ENCODE results near the gene CRYBG1. TPM values are rescaled to one million over a fixed set of nuclear protein-coding genes. Genes with fewer than 3 reads are reported as not detected.
A peak's percentile ranks its signal among the peaks of the same experiment; 100 is the strongest.

Gene CRYBG1
- total RNA-seq, 1 experiment from 2014 or later = 5.1 TPM

DNA sequence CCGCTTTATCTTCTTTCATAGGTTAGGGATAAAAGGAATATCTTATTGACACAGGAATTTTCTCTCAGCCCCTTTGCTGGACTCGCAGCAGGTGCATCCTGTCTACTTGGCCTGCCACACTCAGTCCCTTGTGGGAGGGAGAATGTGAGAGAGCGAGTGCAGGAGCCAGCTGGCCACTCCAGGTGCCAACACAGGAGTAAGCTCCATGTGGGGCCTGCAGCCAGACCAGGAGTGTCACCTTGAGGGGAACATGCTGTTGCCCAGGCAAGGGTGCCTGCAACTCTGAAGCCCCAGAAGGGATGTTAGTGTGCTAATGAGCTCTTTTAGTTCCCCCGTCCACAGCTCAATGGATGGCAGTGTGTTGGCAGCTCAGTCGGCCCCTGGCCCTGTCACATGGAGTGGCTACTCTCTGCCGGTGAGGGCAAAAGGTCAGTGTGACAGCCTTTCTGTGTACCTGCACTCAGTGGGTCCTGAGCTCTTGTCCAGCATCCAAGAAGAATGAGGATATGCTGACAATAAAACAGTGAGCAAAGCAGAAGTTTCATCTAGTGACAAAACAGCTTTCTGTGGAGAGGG lies 57.1 kb downstream of the CRYBG1 start:
- DNase-seq (ENCODE audit: extremely low read depth, low read depth) = no peak

DNA sequence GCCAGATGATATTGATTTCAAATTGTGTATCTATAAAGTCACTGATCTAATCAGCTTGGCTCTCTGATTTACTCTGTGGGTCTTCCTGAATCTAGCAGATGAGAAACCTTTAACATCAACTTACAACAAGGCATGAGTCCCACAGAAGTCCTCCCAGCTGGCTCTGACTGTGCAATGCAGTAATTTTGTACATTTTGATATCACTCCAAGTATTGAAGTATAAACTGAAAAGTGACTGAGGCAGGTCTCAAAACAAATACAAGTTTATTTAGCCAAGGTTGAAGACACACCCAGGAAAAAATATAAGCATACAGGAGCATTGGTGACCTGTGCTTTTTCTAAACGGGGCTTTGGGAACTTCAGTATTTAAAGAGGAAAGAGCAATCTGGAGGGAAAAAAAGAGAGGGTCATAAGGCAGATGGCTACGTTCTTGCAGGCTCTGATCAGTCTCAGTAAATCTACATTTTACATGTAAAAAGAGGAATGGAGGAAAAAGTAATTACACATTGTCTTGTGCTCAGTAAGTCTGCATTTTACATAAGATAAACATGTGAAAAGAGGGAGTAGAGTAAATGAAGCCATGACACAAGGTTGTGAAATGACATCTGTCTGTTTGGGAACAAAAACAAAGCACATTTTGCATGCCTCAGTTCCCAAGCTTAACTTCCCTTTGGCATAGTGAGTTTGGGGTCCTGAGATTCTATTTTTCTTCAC lies 59.5 kb downstream of the CRYBG1 start:
- no peak for DNase-seq (ENCODE audit: extremely low read depth, low read depth)

DNA sequence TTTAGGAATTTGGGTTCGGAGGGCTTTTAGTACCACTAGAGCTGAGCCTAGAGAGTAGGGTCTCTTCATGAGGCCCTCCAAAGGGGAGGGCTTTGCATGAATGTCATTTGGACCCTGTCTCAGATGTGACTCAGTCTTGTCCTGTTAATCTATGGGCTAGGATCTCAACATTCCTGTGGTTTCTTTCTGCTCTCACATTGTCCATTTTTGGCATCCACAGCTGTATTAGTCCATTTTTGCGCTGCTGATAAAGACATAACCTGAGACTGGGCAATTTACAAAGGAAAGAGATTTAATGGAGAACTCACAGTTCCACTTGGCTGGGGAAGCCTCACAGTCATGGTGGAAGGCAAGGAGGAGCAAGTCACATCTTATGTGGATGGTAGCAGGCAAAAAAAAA lies 61.0 kb downstream of the CRYBG1 start:
- no peak for DNase-seq (ENCODE audit: extremely low read depth, low read depth)

DNA sequence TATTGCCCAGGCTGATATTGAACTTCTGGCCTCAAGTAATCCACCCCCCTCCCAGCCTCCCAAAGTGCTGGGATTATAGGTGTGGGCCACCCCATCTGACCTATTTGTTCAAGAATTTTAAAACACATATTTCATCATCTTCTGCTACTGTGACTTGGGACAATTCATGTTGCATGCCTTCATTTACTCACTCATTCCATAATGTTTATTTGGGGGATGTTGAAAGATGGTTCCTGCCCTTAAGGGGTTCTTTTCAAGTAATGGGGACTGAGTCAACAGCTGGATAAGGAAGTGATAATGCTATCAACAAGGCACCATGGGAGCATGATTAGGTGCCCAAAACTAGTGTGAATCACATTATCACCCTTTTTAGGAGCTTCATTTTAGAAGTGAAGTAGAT lies 62.0 kb downstream of the CRYBG1 start:
- DNase-seq (ENCODE audit: extremely low read depth, low read depth) = no peak

DNA sequence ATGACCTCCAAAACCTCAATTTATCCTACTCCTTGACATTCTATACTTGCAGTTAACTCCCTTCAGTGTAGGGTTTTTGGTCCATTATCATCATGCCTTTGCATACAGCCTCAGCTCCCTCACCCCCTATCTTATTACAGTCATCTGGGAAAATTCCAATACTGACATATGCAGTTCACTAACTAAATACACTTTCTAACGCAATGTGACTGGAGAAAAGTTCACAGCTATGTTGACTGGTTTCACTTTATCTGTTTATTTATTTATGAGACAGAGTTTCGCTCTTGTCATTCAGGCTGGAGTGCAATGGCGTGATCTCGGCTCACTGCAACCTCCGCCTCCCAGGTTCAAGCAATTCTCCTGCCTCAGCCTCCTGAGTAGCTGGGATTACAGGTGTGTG lies 64.9 kb downstream of the CRYBG1 start:
- DNase-seq (ENCODE audit: extremely low read depth, low read depth) = no peak

DNA sequence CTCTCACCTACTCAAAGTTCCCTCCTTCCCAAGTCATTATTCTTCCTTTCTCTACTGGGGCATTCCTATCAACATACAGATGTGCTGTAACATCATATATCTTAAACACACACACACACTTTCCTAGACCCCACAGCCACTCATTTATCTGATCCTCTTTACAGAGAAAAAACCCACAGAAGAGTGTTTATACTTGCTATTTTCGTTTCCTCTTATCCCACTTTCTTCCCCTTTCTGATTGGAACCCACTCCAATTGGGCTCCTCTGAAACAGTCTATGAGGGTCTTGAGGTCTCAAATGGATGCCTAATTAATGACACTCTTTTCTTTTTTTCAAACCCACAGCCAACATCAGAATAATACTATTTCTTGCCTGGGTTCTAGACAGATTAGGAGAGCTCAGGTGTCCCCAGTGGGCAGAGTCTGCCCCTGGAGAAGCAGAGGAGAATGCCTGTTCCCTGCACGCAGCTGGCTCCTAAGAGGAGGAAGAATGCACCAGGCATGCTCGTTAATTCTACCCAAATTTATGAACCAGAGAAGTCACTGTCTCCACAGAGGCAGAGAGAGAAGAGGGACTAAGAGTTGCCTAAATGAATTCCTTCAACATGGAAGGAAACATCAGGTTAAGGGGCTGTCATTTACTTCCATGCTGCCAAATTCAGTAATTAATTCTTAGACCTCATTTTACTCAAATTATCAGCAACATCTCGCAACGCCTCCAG lies 65.9 kb downstream of the CRYBG1 start:
- no peak for DNase-seq (ENCODE audit: extremely low read depth, low read depth)

DNA sequence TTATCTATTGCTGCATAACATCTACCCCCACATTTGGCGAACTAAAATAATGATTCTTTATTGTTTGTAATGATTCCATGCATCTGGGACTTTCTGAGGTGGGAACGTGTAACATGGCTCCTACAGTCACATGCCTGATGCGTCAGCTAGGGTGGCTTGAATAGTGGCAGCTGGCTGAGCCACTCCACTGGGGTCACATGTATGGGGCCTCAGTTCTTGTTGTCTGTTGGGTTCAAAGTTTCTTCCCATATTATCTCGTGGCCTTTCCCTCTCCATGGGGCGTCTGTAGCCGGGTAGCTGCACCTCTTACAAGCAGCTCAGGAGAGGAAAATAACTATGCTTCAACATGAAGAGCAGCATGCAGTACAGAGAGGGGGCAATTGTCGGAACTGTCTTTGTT lies 69.9 kb downstream of the CRYBG1 start:
- no peak for DNase-seq (ENCODE audit: extremely low read depth, low read depth)

DNA sequence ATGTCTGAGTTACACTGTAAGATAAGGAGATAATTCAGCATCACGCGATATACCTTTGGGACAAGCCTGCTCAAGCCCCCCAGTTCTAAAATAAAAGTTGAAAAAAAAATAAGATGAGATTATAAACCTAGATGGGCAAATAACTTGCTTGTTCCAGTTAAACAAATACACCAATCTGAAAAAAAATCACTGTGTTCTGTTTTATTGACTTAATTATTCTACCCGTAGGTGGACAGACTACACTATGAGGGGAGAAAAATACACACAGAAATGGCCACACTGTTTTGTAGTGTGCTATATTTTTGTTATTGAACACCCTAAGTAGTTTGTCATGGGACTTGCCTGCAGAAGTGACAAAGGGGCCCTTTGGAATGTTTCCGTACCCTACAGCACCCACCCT lies 70.9 kb downstream of the CRYBG1 start:
- no peak for DNase-seq (ENCODE audit: extremely low read depth, low read depth)

DNA sequence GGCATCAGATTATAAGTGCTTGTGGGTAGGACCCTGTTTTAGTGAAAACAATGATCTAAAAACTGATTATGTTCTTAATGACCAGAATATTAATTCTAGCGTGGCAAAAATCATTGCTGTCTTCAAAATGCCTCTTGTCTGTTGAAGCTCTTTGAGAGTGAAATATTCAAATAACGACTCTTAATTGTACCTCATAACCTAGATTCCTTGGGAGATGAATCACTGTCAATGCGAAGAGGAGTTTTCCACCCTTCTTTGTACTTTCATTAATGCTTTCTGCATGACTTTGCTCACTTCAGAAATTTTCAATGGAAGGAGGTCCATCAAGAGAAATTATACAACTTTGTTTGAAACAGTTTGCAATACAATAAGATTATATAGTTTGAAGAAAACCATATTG lies 71.5 kb downstream of the CRYBG1 start:
- no peak for DNase-seq (ENCODE audit: extremely low read depth, low read depth)

DNA sequence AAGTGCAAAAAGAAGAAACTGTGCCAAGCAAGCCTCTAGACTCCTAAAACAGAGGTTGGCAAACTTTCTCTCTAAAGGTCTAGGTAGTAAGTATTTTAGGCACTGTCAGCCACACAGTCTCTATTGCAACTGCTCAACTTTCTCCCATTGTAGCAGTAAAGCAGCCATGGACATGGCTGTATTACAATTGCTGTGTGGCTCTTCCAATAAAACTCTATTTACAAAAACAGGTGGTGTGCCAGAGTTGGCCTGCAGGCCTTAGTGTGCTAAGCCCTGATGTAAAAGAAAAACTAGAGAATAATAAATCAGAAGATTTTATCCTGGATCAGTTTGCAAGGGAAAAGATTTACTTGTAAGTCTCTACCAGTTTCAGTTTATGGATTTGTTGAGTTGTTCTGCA lies 74.0 kb downstream of the CRYBG1 start:
- no peak for DNase-seq (ENCODE audit: extremely low read depth, low read depth)

DNA sequence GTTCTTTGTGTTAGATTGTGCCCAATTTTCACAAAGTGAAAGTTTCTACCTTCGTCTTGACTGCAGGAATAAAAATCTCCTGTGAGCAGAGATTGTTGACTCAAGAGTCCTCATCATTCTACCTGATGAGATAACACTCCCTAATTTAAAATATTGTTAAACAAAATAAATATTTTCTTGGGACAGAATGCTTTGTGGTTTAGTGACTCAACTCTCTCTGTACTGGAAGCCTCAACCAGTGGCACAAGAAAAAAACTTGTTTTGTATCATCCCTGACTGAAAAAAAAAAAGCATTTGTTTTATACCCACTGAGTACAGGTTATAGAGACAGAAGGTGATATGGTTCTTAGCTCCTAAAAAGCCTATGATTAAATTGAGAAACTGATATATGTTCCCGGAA lies 78.9 kb downstream of the CRYBG1 start:
- DNase-seq (ENCODE audit: extremely low read depth, low read depth) = no peak

DNA sequence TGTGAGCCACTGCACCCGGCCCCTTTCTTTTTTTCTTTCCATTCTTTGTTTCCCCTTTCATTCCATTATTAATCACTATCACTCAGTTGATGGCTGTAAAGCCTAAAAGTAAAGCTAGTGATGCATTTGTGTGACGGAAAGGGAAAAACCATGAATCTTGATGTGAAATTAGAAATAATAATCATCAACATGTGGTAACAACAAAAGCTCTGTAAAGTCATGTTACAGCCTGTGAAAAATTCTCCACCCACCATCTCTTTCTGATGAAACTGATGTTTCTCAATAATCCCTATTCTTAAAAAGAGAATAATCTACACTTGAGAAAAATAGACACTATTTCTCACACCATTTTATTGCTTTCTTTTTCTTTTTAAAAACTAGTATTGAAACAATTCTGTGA lies 80.0 kb downstream of the CRYBG1 start:
- DNase-seq (ENCODE audit: extremely low read depth, low read depth) = no peak

DNA sequence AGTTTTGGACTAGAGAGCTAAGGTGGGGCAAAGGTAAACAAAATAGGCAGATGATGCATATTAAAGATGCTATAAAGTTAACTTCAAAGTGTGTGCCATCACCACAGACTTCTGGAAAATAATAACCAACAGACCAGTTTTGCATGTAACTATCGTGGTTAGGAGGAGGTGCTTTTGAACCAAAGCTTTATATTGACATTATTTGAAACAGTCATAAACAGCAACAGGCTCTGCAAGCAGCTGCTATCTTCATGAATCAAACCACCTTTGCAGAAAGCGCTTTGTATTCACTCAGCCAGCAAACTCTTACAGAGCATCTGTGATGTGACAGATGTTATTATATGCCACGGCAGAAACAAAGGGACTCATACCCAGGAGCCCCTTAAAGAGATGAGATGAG lies 81.9 kb downstream of the CRYBG1 start:
- no peak for DNase-seq (ENCODE audit: extremely low read depth, low read depth)

DNA sequence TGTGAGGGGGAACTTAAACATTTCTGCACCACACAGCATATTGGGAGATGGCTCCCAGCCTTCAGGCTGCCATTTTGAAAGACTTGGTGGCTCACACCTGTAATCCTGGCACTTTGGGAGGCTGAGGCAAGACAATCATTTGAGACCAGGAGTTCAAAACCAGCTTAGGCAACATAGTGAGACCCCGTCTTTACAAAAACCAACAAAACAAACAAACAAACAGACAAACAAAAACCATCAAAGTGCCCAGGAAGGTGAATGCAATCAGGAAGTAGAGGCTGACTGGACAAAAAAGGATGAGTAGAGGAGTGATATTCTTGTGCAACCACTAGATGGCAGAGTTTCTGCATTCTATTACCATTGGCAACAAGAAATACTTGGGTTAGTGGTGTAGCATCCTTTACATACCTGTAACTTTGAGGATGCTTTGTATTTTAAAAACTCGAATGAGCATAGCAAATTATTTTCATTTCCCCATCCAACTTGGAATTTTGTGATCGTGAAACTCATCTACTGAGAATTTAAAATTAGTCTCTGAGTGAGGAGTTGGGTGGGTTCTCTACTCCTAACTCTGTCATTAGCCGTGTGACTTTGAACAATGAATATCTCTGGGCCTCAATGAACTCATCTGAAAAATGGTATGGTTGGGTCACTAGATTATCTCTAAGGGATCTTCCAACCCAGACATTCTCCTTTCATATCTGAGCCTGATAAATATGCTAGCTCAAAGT lies 84.4 kb downstream of the CRYBG1 start:
- peak; percentile 61 for DNase-seq (ENCODE audit: extremely low read depth, low read depth)

DNA sequence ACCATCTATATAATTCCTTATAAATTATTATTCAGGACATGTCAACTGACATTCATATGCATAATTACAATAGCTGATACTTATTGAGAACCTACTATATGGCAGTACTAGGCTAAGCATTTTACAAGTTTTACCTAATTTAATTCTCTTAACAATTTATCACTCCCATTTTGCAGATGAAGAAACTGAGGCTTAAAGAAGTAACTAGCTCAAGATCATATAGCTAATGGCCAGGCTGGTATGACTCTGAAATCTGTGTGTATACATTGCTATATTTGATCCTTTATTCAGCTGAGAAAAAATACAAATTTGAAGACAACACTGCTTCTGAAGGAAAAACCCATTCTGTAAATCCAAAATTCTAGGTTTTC lies 85.0 kb downstream of the CRYBG1 start:
- no peak for DNase-seq (ENCODE audit: extremely low read depth, low read depth)

DNA sequence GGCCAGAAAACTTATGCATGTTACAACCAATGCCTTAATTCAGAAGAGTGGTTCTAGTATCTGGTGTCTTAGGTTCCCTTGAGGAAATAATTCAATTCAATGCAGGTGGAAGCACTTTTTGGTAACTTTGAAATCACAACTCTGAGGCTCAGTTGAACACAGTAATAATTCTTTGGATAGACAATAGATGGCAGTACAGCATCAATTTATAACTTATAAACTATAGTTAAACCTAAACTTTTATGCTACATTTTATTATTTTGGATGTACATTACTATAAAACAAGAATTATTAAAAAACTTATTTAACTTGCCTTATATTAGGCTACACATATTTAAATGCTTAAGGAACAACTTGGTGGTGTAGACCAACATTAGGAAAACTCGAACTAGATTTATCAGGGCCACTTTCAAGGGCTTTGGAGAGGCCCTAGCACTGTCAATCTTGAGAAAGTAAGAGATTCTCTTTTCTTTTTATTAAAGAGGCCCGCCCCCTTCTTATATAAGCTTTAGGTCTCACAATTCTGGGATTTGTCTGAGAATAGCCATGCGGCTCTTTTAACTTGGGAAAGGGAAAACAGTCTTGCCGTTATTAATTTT lies 85.9 kb downstream of the CRYBG1 start:
- DNase-seq (ENCODE audit: extremely low read depth, low read depth) = peak; percentile 7

DNA sequence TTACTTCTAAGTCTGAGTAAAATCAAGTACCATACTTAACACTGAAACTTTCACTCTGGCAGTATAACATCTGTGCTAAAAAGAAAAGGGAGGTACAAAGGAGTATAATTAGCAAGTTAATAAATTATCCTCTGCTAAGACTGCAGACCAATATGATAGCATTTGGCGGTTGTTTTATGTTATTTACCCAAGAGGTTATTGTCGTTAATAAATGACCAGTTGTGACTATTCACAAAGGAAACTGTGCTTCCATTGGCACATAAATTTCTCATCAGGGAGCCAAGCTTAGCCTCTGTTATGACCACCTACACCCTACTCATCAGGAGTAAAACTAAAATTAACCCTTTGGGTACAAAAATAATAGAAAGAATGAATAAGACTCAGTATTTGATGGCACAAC lies 86.5 kb downstream of the CRYBG1 start:
- no peak for DNase-seq (ENCODE audit: extremely low read depth, low read depth)

DNA sequence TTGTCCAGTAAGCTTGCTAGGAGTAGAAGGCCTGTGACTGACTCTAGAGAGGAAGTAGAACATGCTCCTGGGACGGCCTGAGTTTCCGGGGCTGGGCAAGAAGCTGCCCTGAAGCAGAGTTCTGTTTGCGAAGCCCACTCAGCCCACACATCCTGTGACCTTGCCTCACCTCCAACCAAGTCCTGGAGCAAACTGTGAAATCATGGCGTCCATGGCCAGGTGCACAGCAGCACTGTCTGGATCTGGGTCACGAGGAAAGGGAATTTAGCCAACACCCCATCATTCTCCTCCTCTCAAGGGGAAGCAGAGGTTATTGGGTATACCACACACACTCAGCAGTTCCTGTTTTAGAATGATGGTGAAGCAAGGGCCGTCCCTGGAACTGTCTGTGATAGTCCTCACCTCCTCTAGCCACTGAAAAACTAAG lies 87.5 kb downstream of the CRYBG1 start:
- no peak for DNase-seq (ENCODE audit: extremely low read depth, low read depth)

DNA sequence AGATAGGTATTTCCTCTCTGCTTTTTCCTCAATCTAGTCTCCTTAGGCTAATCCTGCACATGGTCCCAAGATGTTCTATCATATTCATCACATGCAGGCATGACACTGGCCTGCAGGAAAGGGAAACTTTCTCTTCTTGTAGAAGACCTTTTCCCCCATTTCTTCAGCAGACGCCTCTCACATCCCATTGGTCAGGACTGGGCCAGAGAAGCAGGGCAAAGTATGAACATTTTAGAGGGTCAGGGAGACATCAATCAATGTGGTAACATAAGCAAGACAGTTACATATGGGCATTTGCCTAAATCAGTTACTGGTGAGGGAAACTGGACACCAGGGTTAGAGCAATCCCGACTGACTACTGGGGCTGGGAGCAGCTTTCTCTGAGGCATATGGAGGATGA lies 90.1 kb downstream of the CRYBG1 start:
- DNase-seq (ENCODE audit: extremely low read depth, low read depth) = no peak

DNA sequence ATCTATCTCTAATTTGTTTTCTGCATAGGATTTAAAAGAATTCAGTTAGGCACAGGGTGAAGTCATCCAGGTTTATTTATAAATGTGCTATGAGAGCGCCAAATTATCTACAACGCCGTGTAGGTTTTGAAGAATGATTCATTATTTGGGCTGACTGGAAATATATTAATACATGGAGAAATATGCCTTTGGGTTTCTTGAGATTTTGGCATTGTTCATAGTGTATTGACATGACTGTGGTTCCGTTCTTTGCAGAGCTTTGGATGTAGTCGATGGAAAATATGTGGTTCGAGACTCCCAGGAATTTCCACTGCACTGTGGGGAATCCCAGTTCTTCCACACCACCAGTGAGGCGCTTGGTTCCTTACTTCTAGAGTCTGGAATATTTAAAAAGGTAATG lies 90.9 kb downstream of the CRYBG1 start:
- no peak for DNase-seq (ENCODE audit: extremely low read depth, low read depth)

DNA sequence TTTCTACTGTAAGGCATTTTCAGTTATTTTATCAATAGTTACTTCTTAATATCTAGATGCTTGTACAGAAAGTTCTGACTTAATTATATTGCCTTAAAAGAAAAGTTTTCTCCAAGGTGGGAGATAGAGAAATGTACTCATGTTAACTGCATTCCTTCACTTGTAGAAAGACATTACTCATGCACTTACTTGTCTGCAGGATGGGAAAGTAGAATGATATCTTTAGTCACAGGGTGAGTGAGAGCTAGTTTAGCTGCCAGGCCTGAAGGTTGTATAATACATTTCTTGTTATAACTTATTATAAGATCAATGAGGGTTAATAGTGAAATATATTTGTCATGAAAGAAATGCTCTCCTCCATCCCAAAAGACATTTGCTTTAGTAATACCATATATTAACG lies 92.1 kb downstream of the CRYBG1 start:
- DNase-seq (ENCODE audit: extremely low read depth, low read depth) = no peak

All from NCI-H460 (cell line).